ENCODE results near the gene ZNF80. TPM values are rescaled to one million over a fixed set of nuclear protein-coding genes. Genes with fewer than 3 reads are reported as not detected.

Gene ZNF80
- total RNA-seq, 3 donors from 2014 or later = 0.22 to 0.29 TPM; not detected in 1

DNA sequence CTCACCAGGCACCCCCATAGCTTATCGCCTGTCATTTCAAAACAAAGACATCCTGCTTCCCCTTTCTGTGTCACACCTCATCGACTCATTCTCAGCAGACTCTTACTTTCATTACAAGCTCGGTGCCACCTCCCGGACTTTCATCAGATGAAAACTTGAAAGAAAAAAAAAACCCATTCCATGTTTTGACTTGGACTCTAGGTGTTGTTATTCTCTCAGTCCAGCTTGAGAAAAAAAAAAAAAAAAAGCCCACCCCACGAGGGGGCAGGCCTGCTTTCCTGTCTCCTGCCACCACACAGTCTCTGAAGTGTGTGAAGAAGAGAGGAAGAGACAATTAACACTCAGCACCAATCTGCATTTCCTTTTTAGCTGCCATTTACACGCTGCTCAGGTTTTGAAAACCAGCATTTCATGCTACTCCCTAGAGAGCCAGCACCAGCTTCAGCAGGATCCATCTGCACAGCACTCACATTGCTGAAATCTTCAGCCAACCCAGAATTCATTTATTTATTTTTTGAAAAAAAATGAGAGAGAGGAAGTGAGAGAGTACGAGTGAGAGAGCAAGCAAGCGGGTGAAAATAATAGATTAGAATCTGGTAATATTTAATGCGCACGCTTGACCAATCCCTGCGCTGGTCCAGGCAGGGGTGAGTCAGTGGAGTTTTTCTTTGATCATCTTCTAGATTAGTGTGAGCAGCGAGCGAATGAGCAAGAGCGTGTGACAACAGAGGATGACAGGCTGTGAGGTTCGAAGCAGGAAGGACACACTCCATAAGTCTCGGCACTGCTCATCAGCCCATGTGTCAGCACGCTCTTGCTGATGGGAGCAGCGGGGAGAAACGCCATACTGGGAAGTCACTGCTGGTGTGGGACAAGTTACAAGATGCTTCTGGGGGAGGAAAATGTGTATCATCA is 23.5 kb downstream of the ZNF80 start:
- no peaks in the 10 kb centered on the region for H3K4me1 Mint-ChIP-seq (ENCODE audit: low read depth)
- peak; percentile 74 to 77 for ATAC-seq
- H3K27me3 Mint-ChIP-seq (ENCODE audit: low read depth) = no peaks in the 10 kb centered on the region
- H3K36me3 Mint-ChIP-seq (ENCODE audit: insufficient read depth) = no peaks in the 10 kb centered on the region
- DNase-seq = peak; percentile 71
- no peaks in the 10 kb centered on the region for H3K9me3 Mint-ChIP-seq
- no peak overlapping the region for H3K4me3 Mint-ChIP-seq

- Mint-ChIP-seq H3K4me3 (no peak overlapping the region), H3K9me3 (no peaks in the 10 kb centered on the region), H3K36me3 (ENCODE audit: insufficient read depth) (no peaks in the 10 kb centered on the region), H3K4me1 (ENCODE audit: low read depth) (no peaks in the 10 kb centered on the region), H3K27me3 (ENCODE audit: low read depth) (no peaks in the 10 kb centered on the region)
- ATAC-seq (no peak), DNase-seq (no peak)
Observed at GRCh38 chr3:114213292-114213626, 24.1 kb downstream of the ZNF80 start.

GRCh38 chr3:114212646-114213045 is 24.7 kb downstream of the ZNF80 start:
- H3K27me3 Mint-ChIP-seq (ENCODE audit: low read depth) = no peaks in the 10 kb centered on the region
- DNase-seq = no peak
- H3K4me3 Mint-ChIP-seq = no peak overlapping the region

GRCh38 chr3:114207768-114208167 is 29.6 kb downstream of the ZNF80 start:
- no peak overlapping the region for H3K4me3 Mint-ChIP-seq
- no peaks in the 10 kb centered on the region for H3K36me3 Mint-ChIP-seq (ENCODE audit: insufficient read depth)
- DNase-seq = no peak
- no peaks in the 10 kb centered on the region for H3K9me3 Mint-ChIP-seq
- no peaks in the 10 kb centered on the region for H3K27me3 Mint-ChIP-seq (ENCODE audit: low read depth)
- H3K4me1 Mint-ChIP-seq (ENCODE audit: low read depth) = peaks cover 2% of the 10 kb centered on the region
- no peak for ATAC-seq

More at GRCh38 chr3:114212646-114213045, 24.7 kb downstream of the ZNF80 start:
- H3K4me1 Mint-ChIP-seq (ENCODE audit: low read depth) = peaks cover 2% of the 10 kb centered on the region
- no peaks in the 10 kb centered on the region for H3K9me3 Mint-ChIP-seq
- no peaks in the 10 kb centered on the region for H3K36me3 Mint-ChIP-seq (ENCODE audit: insufficient read depth)
- no peak for ATAC-seq

DNA sequence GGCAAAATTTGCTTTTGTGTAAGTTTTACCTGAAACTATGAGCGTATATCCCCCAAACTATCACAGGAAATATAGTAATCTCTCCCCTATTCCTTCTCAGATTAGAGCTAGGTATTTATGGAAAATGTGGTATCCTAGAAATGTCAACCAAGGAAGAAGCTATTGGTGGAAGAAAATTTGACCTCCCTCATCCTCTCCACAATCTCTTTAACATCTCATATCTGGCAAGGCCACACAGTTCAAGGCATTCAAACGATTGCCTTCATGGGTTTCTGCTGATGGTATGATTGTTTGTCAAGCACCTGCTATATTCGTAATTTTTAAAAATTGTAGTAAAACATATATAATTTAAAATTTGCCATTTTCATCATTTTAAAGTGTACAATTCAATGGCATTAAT is 31.0 kb downstream of the ZNF80 start:
- Mint-ChIP-seq H3K36me3 (ENCODE audit: insufficient read depth) (no peaks in the 10 kb centered on the region), H3K9me3 (no peaks in the 10 kb centered on the region), H3K4me3 (no peak overlapping the region), H3K4me1 (ENCODE audit: low read depth) (peaks cover 2% of the 10 kb centered on the region), H3K27me3 (ENCODE audit: low read depth) (no peaks in the 10 kb centered on the region)
- no peak for ATAC-seq
- DNase-seq = no peak

- Mint-ChIP-seq H3K4me1 (ENCODE audit: low read depth) (peaks cover 2% of the 10 kb centered on the region), H3K9me3 (no peaks in the 10 kb centered on the region), H3K27me3 (ENCODE audit: low read depth) (no peaks in the 10 kb centered on the region), H3K36me3 (ENCODE audit: insufficient read depth) (no peaks in the 10 kb centered on the region), H3K4me3 (no peak overlapping the region)
- no peak for ATAC-seq
- DNase-seq = no peak
Observed at GRCh38 chr3:114205541-114205940, 31.8 kb downstream of the ZNF80 start.

- DNase-seq (no peak), ATAC-seq (no peak)
- Mint-ChIP-seq H3K27me3 (ENCODE audit: low read depth) (no peaks in the 10 kb centered on the region), H3K36me3 (ENCODE audit: insufficient read depth) (no peaks in the 10 kb centered on the region), H3K9me3 (no peaks in the 10 kb centered on the region), H3K4me3 (no peak overlapping the region), H3K4me1 (ENCODE audit: low read depth) (peaks cover 6% of the 10 kb centered on the region)
Observed at GRCh38 chr3:114194750-114195149, 42.6 kb downstream of the ZNF80 start.

DNA sequence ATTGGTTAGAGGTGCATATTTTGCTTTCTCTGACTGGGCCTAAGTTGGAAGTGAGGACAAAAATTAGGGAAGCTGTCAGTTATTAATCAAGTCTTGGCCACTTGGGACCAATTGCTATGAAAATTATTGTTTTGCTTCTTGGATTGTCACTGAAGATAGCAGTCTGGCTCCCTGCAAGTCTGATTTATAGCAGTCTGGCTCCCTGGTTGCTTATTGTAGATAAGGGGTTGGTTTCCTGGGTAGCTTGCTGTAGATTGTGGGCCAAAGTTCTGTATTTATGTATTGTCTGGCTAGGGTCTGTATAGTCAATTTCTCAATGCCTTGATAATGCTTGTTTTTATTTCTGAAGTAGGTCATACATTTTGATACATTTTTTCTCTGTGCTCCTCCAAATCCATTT is 45.2 kb downstream of the ZNF80 start:
- Mint-ChIP-seq H3K4me3 (no peak overlapping the region), H3K4me1 (ENCODE audit: low read depth) (peaks cover 6% of the 10 kb centered on the region), H3K27me3 (ENCODE audit: low read depth) (no peaks in the 10 kb centered on the region), H3K9me3 (no peaks in the 10 kb centered on the region), H3K36me3 (ENCODE audit: insufficient read depth) (no peaks in the 10 kb centered on the region)
- DNase-seq = no peak
- no peak for ATAC-seq

GRCh38 chr3:114186501-114186900 is 50.9 kb downstream of the ZNF80 start:
- Mint-ChIP-seq H3K4me1 (ENCODE audit: low read depth) (no peaks in the 10 kb centered on the region), H3K9me3 (peaks cover 11% of the 10 kb centered on the region), H3K36me3 (ENCODE audit: insufficient read depth) (no peaks in the 10 kb centered on the region), H3K27me3 (ENCODE audit: low read depth) (no peaks in the 10 kb centered on the region), H3K4me3 (no peak overlapping the region)
- DNase-seq (no peak), ATAC-seq (no peak)

Other genes starting within 250 kb of the ZNF80 start
- 1 to 10 TPM in 1 of 3 donors, under 1 TPM in 2; 0.46 to 1.5 (median 0.53) TPM for gene CCDC191, start 181.1 kb downstream of the ZNF80 start, total RNA-seq
- 10 to 100 TPM; 49.8 to 56.4 (median 54.0) TPM for gene QTRT2, start 180.8 kb downstream of the ZNF80 start, total RNA-seq
- gene DRD3, start 58.5 kb downstream of the ZNF80 start, total RNA-seq = not detected
- gene TIGIT, start 56.5 kb upstream of the ZNF80 start, total RNA-seq = 10 to 100 TPM; 16.7 to 22.6 (median 20.9) TPM

Data from activated T-cell treated with anti-CD3 and anti-CD28 coated beads, Interleukin-2, amount 50 U/mL, for 4 hours (primary cell).